GM23338 (cell line): Measurements from ENCODE around the gene IGSF21. TPM values are rescaled to one million over a fixed set of nuclear protein-coding genes. Genes with fewer than 3 reads are reported as not detected.

Experiments
- ATAC-seq: fragments of 200-7000 bp; cut with Tn5 transposase; 3 replicates; pipeline ENCODE4 v1.9.1; 2020
- DNase-seq: peaks from one replicate; pipeline ENCODE4 v3.0.0-alpha.2; 2015; ENCODE audit warnings: low spot score
- H2AFZ ChIP-seq: fragments of 200-600 bp; sonication (generic); 2 replicates; pipeline ENCODE4 v1.8.0; 2016; ENCODE audit warnings: antibody characterized with exemption, mild to moderate bottlenecking, moderate library complexity
- H3F3A ChIP-seq: fragments of 200-600 bp; sonication (generic); replicated peaks from 2 replicates; pipeline ENCODE4 v1.8.0; 2017; ENCODE audit warnings: antibody characterized with exemption, mixed run types, low read depth
- H3K27ac ChIP-seq: fragments of 200-600 bp; sonication (generic); 2 replicates; pipeline ENCODE4 v1.6.1; 2016; ENCODE audit warnings: low read depth
- H3K27me3 ChIP-seq: fragments of 200-600 bp; sonication (generic); 2 replicates; pipeline ENCODE4 v1.8.0; 2016; ENCODE audit warnings: mild to moderate bottlenecking, mixed run types, moderate library complexity; ENCODE audit not compliant: insufficient read depth
- H3K36me3 ChIP-seq: fragments of 200-600 bp; sonication (generic); 2 replicates; pipeline ENCODE4 v1.8.0; 2016; ENCODE audit warnings: mild to moderate bottlenecking; ENCODE audit not compliant: insufficient read depth
- H3K4me1 ChIP-seq: fragments of 200-600 bp; sonication (generic); 2 replicates; pipeline ENCODE4 v1.8.0; 2016; ENCODE audit warnings: mild to moderate bottlenecking, moderate library complexity; ENCODE audit not compliant: insufficient read depth
- H3K4me2 ChIP-seq: fragments of 200-600 bp; sonication (generic); 2 replicates; pipeline ENCODE4 v1.7.1; 2017; ENCODE audit warnings: mixed run types
- H3K4me3 ChIP-seq: fragments of 200-600 bp; sonication (generic); 2 replicates; pipeline ENCODE4 v1.6.1; 2016; ENCODE audit warnings: mixed run types
- H3K79me2 ChIP-seq: fragments of 200-600 bp; sonication (generic); replicated peaks from 2 replicates; pipeline ENCODE4 v1.8.0; 2017; ENCODE audit warnings: mild to moderate bottlenecking; ENCODE audit not compliant: insufficient read depth
- H3K9me2 ChIP-seq: fragments of 200-600 bp; sonication (generic); 2 replicates; pipeline ENCODE4 v1.8.0; 2017; ENCODE audit not compliant: insufficient read depth
- H4K20me1 ChIP-seq: fragments of 200-600 bp; sonication (generic); replicated peaks from 2 replicates; pipeline ENCODE4 v1.8.0; 2017; ENCODE audit warnings: mild to moderate bottlenecking; ENCODE audit not compliant: insufficient read depth
- H3K27ac Mint-ChIP-seq: 2 replicates; pipeline ENCODE4 v1.8.0; 2020; ENCODE audit warnings: inconsistent platforms, mild to moderate bottlenecking, moderate library complexity, mixed read lengths
- H3K27me3 Mint-ChIP-seq: 3 replicates; pipeline ENCODE4 v1.8.0; 2022; ENCODE audit warnings: low read depth, mild to moderate bottlenecking, moderate library complexity, mixed read lengths, inconsistent platforms; ENCODE audit not compliant: insufficient read depth, poor library complexity
- H3K36me3 Mint-ChIP-seq: 3 replicates; pipeline ENCODE4 v1.8.0; 2021; ENCODE audit warnings: low read depth, mild to moderate bottlenecking, inconsistent platforms, moderate library complexity, mixed read lengths
- H3K4me1 Mint-ChIP-seq: 3 replicates; pipeline ENCODE4 v1.8.0; 2020; ENCODE audit warnings: mild to moderate bottlenecking, inconsistent platforms, mixed read lengths
- H3K4me3 Mint-ChIP-seq: 3 replicates; pipeline ENCODE4 v1.8.0; 2021; ENCODE audit warnings: moderate library complexity, mild to moderate bottlenecking, inconsistent platforms, mixed read lengths
- H3K9me3 Mint-ChIP-seq: 3 replicates; pipeline ENCODE4 v1.8.0; 2020; ENCODE audit warnings: moderate library complexity, mild to moderate bottlenecking, inconsistent platforms, mixed read lengths
- CREB1 ChIP-seq: fragments of 250-450 bp; sonication (Bioruptor Pico); IDR thresholded peaks from 2 replicates; pipeline ENCODE4 v1.5.0; 2020; ENCODE audit warnings: low read depth, mild to moderate bottlenecking, moderate library complexity
- EZH2 ChIP-seq: fragments of 200-600 bp; sonication (generic); IDR thresholded peaks from one replicate; pipeline ENCODE4 v1.8.0; 2017; ENCODE audit warnings: antibody characterized with exemption, mild to moderate bottlenecking, low read depth; ENCODE audit not compliant: unreplicated experiment
- EZH2phosphoT487 ChIP-seq: fragments of 200-600 bp; sonication (generic); IDR thresholded peaks from one replicate; pipeline ENCODE4 v1.8.1; 2018; ENCODE audit warnings: antibody characterized with exemption; ENCODE audit not compliant: unreplicated experiment
- JUNB ChIP-seq: IDR thresholded peaks from one replicate; pipeline ENCODE4 v1.6.1; 2016; ENCODE audit warnings: antibody characterized with exemption; ENCODE audit not compliant: unreplicated experiment
- NANOG ChIP-seq: IDR thresholded peaks from 2 replicates; pipeline ENCODE4 v1.6.1; 2016; ENCODE audit warnings: antibody characterized with exemption, borderline replicate concordance
- POLR2AphosphoS5 ChIP-seq: IDR thresholded peaks from 2 replicates; pipeline ENCODE4 v1.6.1; 2016; ENCODE audit warnings: antibody characterized with exemption, low read depth
- STAT1 ChIP-seq: IDR thresholded peaks from one replicate; pipeline ENCODE4 v1.6.1; 2016; ENCODE audit warnings: antibody characterized with exemption; ENCODE audit not compliant: unreplicated experiment
- ZNF114 ChIP-seq: fragments of 250-450 bp; sonication (Bioruptor Pico); IDR thresholded peaks from 2 replicates; pipeline ENCODE4 v1.5.0; 2020; ENCODE audit warnings: mild to moderate bottlenecking, moderate library complexity
- ZNF331 ChIP-seq: fragments of 250-450 bp; sonication (Bioruptor Pico); IDR thresholded peaks from 2 replicates; pipeline ENCODE4 v1.5.0; 2020; ENCODE audit warnings: low read depth, mild to moderate bottlenecking, moderate library complexity
- polyA plus RNA-seq: library from polyadenylated mRNA; unstranded; fragments of >200 nt; fragmentation: Nextera tagmentation; extraction: Ambion mirVana; gene quantifications from 2 replicates; pipeline ENCODE4 v1.2.1, GENCODE V29; 2016
- total RNA-seq: library from RNA; depleted of rRNA; stranded (reverse); fragments of >200 nt; shearing (Covaris generic); gene quantifications from 2 replicates; pipeline ENCODE4 v1.2.3, GENCODE V29; 2014
- TF ChIP-seq, protein P1 (sequence below): IDR thresholded peaks from one replicate; pipeline ENCODE4 v1.6.1; 2018; ENCODE audit warnings: antibody characterized with exemption; ENCODE audit not compliant: unreplicated experiment
- TF ChIP-seq, protein P2 (sequence below): fragments of 250-450 bp; sonication (Bioruptor Pico); IDR thresholded peaks from 2 replicates; pipeline ENCODE4 v1.5.0; 2020; ENCODE audit warnings: mild to moderate bottlenecking, moderate library complexity
- TF ChIP-seq, protein P3 (sequence below), 2 experiments: fragments of 200-600 bp in 1 of 2; sonication (generic) in 1 of 2; conservative IDR thresholded peaks; 2 replicates each; pipeline versions ENCODE4 v1.5.1 to v1.6.1; 2016 to 2017; ENCODE audit warnings: antibody characterized with exemption in 2 of 2, low read depth in 2 of 2, mild to moderate bottlenecking in 2 of 2, moderate library complexity in 1 of 2
- TF ChIP-seq, protein P4 (sequence below): IDR thresholded peaks from 2 replicates; pipeline ENCODE4 v1.6.1; 2016; ENCODE audit warnings: antibody characterized with exemption

IGSF21 gene
- total and polyA plus RNA-seq, 2 experiments from 2014 or later, result 15.6 to 15.7 TPM

DNA sequence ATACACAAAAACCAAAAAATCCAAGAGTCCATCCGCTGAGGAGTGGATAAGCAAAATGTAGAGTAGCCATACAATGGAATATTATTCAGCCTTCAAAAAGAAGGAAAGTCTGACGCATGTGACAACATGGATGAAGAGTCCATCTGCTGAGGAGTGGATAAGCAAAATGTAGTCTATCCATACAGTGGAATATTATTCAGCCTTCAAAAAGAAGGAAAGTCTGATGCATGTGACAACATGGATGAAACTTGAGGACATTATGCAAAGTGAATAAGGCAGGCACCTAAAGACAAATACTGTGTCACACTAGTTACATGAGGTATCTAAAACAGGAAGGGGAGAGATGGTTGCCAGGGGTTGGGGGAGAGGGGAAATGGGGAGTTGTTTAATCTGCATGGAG is 14.0 kb upstream of the IGSF21 start:
- Mint-ChIP-seq H3K4me3 (no peak overlapping the region), H3K27ac (no peak overlapping the region), H3K27me3 (peaks cover 15% of the 10 kb centered on the region), H3K9me3 (peaks cover 26% of the 10 kb centered on the region), H3K4me1 (peaks cover 28% of the 10 kb centered on the region), H3K36me3 (peaks cover 18% of the 10 kb centered on the region)
- Histone ChIP-seq H3K27ac (no peak overlapping the region), H3K79me2 (no peaks in the 10 kb centered on the region), H2AFZ (no peak overlapping the region), H4K20me1 (no peaks in the 10 kb centered on the region), H3K27me3 (0 out of 2 replicates have a peak, but pooled peaks cover 4% of the 10 kb centered on the region), H3K4me2 (no peak overlapping the region), H3K4me3 (no peak overlapping the region), H3K4me1 (peaks cover 34% of the 10 kb centered on the region), H3K9me2 (no peaks in the 10 kb centered on the region), H3K36me3 (no peaks in the 10 kb centered on the region), H3F3A (no peaks in the 10 kb centered on the region)
- no peak for DNase-seq
- TF ChIP-seq, protein P1, sequence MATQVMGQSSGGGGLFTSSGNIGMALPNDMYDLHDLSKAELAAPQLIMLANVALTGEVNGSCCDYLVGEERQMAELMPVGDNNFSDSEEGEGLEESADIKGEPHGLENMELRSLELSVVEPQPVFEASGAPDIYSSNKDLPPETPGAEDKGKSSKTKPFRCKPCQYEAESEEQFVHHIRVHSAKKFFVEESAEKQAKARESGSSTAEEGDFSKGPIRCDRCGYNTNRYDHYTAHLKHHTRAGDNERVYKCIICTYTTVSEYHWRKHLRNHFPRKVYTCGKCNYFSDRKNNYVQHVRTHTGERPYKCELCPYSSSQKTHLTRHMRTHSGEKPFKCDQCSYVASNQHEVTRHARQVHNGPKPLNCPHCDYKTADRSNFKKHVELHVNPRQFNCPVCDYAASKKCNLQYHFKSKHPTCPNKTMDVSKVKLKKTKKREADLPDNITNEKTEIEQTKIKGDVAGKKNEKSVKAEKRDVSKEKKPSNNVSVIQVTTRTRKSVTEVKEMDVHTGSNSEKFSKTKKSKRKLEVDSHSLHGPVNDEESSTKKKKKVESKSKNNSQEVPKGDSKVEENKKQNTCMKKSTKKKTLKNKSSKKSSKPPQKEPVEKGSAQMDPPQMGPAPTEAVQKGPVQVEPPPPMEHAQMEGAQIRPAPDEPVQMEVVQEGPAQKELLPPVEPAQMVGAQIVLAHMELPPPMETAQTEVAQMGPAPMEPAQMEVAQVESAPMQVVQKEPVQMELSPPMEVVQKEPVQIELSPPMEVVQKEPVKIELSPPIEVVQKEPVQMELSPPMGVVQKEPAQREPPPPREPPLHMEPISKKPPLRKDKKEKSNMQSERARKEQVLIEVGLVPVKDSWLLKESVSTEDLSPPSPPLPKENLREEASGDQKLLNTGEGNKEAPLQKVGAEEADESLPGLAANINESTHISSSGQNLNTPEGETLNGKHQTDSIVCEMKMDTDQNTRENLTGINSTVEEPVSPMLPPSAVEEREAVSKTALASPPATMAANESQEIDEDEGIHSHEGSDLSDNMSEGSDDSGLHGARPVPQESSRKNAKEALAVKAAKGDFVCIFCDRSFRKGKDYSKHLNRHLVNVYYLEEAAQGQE, result no peak
- TF ChIP-seq, protein P2, sequence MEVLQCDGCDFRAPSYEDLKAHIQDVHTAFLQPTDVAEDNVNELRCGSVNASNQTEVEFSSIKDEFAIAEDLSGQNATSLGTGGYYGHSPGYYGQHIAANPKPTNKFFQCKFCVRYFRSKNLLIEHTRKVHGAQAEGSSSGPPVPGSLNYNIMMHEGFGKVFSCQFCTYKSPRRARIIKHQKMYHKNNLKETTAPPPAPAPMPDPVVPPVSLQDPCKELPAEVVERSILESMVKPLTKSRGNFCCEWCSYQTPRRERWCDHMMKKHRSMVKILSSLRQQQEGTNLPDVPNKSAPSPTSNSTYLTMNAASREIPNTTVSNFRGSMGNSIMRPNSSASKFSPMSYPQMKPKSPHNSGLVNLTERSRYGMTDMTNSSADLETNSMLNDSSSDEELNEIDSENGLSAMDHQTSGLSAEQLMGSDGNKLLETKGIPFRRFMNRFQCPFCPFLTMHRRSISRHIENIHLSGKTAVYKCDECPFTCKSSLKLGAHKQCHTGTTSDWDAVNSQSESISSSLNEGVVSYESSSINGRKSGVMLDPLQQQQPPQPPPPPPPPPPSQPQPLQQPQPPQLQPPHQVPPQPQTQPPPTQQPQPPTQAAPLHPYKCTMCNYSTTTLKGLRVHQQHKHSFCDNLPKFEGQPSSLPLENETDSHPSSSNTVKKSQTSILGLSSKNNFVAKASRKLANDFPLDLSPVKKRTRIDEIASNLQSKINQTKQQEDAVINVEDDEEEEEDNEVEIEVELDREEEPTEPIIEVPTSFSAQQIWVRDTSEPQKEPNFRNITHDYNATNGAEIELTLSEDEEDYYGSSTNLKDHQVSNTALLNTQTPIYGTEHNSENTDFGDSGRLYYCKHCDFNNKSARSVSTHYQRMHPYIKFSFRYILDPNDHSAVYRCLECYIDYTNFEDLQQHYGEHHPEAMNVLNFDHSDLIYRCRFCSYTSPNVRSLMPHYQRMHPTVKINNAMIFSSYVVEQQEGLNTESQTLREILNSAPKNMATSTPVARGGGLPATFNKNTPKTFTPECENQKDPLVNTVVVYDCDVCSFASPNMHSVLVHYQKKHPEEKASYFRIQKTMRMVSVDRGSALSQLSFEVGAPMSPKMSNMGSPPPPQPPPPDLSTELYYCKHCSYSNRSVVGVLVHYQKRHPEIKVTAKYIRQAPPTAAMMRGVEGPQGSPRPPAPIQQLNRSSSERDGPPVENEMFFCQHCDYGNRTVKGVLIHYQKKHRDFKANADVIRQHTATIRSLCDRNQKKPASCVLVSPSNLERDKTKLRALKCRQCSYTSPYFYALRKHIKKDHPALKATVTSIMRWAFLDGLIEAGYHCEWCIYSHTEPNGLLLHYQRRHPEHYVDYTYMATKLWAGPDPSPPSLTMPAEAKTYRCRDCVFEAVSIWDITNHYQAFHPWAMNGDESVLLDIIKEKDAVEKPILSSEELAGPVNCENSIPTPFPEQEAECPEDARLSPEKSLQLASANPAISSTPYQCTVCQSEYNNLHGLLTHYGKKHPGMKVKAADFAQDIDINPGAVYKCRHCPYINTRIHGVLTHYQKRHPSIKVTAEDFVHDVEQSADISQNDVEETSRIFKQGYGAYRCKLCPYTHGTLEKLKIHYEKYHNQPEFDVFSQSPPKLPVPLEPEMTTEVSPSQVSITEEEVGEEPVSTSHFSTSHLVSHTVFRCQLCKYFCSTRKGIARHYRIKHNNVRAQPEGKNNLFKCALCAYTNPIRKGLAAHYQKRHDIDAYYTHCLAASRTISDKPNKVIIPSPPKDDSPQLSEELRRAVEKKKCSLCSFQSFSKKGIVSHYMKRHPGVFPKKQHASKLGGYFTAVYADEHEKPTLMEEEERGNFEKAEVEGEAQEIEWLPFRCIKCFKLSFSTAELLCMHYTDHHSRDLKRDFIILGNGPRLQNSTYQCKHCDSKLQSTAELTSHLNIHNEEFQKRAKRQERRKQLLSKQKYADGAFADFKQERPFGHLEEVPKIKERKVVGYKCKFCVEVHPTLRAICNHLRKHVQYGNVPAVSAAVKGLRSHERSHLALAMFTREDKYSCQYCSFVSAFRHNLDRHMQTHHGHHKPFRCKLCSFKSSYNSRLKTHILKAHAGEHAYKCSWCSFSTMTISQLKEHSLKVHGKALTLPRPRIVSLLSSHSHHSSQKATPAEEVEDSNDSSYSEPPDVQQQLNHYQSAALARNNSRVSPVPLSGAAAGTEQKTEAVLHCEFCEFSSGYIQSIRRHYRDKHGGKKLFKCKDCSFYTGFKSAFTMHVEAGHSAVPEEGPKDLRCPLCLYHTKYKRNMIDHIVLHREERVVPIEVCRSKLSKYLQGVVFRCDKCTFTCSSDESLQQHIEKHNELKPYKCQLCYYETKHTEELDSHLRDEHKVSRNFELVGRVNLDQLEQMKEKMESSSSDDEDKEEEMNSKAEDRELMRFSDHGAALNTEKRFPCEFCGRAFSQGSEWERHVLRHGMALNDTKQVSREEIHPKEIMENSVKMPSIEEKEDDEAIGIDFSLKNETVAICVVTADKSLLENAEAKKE, result no peak
- TF ChIP-seq EZH2, result no peak
- no peak for TF ChIP-seq NANOG
- TF ChIP-seq ZNF114, result no peak
- TF ChIP-seq, protein P3, sequence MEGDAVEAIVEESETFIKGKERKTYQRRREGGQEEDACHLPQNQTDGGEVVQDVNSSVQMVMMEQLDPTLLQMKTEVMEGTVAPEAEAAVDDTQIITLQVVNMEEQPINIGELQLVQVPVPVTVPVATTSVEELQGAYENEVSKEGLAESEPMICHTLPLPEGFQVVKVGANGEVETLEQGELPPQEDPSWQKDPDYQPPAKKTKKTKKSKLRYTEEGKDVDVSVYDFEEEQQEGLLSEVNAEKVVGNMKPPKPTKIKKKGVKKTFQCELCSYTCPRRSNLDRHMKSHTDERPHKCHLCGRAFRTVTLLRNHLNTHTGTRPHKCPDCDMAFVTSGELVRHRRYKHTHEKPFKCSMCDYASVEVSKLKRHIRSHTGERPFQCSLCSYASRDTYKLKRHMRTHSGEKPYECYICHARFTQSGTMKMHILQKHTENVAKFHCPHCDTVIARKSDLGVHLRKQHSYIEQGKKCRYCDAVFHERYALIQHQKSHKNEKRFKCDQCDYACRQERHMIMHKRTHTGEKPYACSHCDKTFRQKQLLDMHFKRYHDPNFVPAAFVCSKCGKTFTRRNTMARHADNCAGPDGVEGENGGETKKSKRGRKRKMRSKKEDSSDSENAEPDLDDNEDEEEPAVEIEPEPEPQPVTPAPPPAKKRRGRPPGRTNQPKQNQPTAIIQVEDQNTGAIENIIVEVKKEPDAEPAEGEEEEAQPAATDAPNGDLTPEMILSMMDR (conservative IDR thresholded peaks at IDR 0.05; ENCODE audit: low read depth in 2 of 2), result no peak
- no peak for TF ChIP-seq POLR2AphosphoS5
- TF ChIP-seq CREB1 (CRISPR knock-in tag), result no peak
- TF ChIP-seq JUNB, result no peak
- no peak for TF ChIP-seq EZH2phosphoT487
- TF ChIP-seq, protein P4, sequence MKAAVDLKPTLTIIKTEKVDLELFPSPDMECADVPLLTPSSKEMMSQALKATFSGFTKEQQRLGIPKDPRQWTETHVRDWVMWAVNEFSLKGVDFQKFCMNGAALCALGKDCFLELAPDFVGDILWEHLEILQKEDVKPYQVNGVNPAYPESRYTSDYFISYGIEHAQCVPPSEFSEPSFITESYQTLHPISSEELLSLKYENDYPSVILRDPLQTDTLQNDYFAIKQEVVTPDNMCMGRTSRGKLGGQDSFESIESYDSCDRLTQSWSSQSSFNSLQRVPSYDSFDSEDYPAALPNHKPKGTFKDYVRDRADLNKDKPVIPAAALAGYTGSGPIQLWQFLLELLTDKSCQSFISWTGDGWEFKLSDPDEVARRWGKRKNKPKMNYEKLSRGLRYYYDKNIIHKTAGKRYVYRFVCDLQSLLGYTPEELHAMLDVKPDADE, result no peak
- TF ChIP-seq STAT1, result no peak
- no peak for TF ChIP-seq ZNF331 (CRISPR knock-in tag)
- no peak for ATAC-seq
